HG03520 (cell line): ENCODE results near the gene BANP.
"Not testable (repeated sequence)": the region's sequence is repeated elsewhere in the genome, so short reads cannot be mapped to it uniquely, and the experiment has no call there.

Source experiments
- ATAC-seq: cut with Tn5 transposase; IDR thresholded peaks from one replicate; pipeline ENCODE4 v1.9.1; 2021; ENCODE audit warnings: mild to moderate bottlenecking, moderate library complexity; ENCODE audit not compliant: unreplicated experiment

The BANP gene

DNA sequence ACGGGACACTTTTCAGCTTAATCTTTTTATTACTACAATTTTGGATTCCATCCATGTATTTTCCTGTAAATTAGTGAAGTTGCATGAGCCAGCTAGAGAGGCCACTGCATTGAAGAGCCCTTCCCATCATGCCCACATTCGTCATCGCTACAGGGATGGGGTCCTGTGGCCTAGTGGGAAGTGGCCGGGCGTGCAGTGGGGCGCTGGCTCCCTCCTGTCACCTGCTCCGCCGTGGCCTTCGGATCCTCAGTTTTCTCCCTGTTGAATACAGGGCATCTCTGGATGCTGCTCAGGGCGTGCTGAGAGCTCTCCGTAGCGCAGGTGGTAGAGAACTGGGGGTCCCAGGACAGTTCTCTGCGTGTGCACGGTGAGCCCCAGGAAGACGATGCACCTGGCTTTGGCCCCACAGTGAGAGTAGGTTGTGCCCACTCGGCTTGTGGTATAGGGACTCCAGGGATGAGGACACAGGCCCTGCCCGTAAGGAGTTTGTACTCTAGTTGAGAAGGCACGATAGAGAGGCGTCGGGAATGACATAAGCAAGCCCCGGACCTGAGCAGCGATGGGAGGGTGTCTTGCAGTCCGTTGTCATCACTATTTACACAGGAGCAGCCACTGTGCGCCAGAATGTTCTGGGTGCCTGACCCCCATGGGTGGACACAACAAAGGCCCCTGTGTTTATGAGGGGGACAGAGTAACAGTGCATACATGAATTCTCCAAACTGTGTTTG lies 74.8 kb downstream of the BANP start:
- ATAC-seq = not testable (repeated sequence)

DNA sequence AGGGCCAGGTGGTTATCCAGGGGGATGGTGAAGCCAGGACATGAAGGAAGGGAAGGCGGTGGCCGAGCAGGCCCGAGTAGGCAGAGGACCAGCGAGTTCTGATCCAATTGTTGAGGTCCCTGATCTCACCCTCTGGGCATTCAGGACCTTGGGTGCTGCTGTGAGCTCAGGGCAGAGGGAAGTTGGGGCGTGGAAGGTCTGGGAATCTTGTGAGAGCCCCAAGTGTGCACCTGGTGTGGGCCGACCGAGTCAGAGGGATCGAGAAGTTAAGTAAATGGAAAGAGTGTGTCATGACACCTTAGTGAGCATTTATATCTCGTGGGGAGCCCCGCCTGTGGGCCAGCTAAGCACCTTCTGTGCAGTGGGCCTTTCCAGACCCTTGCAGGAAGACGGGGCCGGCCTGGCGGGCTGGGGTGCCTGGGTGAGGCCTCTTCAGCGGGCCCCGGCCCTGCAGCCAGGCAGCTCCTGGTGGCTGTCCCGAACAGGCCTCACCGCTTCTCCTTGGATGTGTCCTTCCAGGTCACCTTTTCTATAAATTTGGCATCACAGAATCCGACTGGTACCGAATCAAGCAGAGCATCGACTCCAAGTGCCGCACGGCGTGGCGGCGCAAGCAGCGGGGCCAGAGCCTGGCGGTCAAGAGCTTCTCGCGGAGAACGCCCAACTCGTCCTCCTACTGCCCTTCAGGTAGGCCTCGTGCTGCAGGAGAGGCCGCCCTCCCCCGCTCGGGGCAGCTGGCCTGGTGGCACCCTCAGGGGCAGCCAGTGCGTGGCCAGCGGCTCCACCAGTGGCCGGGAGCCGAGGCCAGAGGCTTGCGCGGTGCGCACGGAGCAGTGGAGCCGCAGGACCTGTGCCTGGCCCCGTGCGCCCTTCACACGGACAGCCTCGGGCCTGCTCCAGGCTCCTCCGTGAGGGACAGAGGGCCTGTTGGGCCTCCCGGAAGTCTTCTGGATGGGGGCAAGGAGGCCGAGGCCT lies 76.0 kb downstream of the BANP start:
- ATAC-seq = no peak

DNA sequence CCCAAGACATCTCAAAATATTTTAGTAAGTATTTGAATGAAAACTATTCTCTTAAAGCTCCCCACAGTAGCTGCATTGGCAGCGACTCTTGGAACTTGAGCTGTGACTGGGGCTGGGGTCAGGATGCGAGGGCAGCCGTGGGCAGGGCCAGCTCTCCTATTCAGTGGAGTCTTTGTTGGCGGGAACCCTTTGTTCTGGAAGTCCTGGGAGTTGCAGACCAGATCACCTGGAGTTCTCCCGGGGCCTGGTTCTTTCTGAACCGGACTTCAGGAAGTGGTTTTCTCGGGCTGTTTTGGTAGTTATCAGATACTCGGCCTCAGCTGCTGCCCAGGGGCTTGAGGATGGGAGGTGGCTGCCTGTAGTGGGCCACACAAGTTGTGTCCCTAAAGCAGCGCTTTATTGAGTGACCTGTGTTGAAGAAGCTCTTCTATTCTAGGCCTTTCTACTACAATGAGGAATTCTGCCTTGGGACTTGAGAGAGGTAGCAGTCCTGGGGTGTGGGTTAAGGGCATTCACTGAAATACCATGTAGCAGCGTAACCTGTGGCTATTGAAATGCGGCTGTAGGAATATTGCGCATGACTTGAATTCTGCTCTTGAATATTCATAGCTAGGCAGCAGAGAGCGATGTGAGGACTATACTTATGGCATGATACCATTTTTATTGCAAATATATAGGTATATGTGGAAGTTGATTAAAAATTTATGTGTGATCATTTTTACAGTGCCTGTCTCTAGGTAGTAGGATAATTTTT lies 77.1 kb downstream of the BANP start:
- not testable (repeated sequence) for ATAC-seq

DNA sequence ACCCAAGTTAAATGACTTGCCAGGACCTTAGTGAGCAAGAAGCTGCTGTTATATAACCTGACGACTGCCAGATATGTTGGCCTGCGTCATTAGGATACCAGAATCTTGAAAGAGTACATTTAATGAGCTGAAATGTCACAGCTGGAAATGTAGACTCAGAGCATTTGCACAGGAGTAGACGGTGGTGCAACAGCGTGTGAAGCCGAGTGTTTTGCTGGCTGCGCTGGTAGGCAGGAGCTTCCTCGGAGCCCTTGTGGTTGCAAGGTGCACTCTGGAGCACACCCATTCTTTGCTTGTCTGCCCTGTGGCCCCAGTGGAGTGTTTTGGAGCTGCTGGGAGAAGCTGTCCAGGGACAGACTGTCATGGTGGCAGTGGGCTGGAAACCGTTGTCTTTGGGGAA lies 79.3 kb downstream of the BANP start:
- no peak for ATAC-seq

DNA sequence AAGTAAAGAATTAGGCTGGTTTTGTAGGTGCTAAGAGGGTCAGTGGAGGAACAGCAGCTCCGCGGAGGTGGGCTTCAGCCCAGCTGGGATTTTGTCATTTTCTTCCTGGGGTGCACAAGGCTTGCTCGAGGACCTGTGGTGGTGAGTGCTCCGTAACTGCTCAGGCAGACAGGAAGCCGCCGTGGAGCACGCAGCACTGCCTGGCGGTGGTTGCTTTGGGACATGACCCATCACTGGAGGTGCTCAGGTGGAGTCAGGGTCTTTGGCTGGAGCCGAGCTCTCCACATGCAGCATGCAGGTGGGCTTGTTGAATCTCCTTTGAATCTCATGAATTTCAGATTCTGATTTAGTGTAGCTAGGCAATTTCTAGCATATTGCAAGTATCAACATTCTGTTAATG lies 79.7 kb downstream of the BANP start:
- ATAC-seq = not testable (repeated sequence)

DNA sequence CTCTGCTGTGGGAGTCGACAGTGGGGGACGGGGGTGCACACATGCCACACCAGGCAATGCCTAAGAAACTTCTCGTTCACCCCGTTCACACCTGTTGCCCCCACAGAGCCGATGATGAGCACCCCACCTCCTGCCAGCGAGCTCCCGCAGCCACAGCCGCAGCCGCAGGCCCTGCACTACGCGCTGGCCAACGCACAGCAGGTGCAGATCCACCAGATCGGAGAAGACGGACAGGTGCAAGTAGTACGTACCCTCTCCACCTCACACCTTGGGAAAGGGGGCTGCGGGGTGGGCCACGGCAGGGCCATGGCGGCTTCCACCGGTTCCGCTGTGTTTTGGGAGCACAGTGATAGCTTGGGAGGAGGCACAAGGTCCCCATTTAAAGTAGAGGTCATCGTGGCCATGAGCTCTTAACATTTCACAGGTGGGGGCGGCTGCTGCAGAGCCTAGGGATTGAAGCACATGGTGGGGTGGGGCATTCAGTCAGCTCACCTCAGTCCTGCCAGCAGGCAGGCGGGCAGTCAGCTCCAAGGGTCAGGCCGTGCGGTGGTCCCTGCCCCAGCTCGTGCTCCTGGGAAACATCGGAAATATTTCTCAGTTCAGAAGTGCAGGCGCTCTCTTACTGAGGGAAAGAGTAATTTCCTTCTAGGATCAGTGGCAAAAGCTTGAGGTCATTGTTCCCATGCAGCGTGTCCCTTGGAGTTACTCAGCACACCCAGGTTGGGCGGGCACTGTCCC lies 81.9 kb downstream of the BANP start:
- ATAC-seq = not testable (repeated sequence)

DNA sequence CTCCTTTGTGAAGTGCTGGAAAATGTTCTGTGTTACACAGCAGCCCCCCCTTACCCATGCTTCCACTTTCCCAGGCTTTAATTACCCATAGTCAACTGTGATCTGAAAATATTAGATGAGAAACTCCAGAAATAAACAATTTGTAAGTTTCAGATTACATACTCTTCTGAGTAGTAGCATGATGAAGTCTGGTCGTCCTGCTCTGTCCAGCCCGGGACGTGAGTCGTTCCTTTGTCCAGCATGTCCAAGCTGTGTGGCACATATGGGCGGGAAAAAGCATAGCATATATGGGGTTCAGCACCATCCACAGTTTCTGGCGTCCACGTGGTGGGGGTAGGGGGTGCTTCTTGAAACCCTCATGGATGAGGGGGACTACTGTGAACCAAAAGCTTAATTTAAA lies 83.5 kb downstream of the BANP start:
- no peak for ATAC-seq

DNA sequence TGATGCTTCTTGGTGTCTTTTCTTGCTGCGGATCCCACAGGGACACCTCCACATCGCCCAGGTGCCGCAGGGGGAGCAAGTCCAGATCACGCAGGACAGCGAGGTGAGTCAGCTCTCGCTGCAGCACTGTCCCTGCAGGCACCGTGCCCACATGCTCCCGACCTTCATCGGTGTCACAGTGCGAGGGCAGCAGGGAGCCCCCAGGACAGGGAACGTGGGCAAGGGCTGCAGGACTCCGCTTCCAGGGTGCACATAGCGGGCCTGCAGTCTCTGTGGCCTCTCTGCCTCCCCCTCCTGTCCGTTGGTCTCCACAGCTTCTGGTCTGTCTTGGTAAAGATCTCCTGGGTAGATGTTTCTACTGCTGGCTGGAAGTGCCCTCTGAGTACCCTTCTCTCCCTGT lies 84.1 kb downstream of the BANP start:
- ATAC-seq = no peak

DNA sequence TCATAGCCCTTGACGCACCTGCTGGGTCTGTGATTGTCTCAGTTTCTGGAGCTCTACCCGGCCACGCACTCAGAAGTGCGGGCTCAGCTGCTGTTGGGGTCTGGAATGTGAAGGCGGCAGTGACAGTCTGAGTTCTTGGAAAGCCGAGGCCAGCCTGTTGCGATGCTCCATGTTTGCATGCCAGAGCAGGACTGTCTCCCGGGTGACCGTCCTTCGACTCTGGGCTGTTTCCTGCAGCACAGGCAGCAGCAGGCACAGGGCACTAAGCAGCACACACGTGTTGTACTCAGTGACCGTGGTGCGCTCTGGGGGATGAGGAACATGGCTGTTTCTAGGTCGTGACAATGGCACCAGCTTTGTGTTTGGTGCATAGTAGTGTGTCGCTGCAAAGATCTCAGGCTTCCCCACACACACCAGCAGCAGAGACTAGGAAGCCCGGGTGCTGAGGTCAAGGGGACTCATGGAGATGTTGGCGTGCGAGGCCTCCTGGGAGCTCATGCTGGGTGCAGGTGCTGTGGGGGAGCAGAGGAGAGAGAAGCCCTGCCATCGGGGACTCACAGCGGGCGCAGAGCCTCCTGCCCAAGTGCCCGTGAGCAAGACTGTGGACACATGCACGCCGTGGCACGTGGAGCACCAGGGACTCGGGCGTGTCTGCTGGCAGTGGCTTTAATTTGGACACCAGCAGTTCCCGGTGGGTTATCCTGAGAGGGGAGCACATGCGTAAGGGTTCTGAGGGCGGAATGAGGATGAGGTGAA lies 84.8 kb downstream of the BANP start:
- not testable (repeated sequence) for ATAC-seq

DNA sequence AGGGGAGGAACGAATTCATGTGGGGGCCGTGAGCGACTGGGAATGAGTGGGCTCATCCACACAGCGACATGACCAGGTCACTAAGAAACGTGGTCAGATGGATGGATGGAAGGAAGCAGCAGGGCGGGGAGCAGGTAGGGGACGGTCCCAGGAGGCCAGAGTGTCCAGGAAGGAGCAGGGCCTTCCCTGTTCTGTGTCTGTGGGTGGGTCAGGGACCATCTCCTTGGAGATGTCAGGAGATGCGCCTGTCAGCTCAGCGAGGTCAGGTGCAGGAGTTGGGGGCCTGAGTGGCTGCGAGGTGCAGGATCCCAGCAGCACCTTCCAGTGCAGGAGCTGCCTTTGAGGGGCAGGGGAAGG lies 85.4 kb downstream of the BANP start:
- not testable (repeated sequence) for ATAC-seq

DNA sequence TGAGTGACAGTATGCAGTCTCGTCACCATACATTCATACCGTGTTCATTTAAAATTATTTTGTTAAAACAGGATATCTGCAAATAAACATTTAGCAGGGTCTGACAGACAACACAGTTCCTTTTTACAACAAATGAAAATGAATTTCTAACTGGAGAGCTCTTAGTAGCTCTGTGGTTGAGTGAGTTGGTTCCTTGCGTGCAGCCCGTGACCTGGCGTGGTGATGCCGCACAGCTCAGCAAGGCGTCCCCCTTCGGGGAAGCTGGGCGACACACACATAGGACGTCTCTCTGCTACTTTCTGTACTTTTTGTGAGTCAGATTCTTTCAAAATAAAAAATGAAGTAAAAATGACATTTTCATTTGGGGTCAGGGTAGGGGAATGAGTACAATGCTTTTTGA lies 86.1 kb downstream of the BANP start:
- not testable (repeated sequence) for ATAC-seq

DNA sequence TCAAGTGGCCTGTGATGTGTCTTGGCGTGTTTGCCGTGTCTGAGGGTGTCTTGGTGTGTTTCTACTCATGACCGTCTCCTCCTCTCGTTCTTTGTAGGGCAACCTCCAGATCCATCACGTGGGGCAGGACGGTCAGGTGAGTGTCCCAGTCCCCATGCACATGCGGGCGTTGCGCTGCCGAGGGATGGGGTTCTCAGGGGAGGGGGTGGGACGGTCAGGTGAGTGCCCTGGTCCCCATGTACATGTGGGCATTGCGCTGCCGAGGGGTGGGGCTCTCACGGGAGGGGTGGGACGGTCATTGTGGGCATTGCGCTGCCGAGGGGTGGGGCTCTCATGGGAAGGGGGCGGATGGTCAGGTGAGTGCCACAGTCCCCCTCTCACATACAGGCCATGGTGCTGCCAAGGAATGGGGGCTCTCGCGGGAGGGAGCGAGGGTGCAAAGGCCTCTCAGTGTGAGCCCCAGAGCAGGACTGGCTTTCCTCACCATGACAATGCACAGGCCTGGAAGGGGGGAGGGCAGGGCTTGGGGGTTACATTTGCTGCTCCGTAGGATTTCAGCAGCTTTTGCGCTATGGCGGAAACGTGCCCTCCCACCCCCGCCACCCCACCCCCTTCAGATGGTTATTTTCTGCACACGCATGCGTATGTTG lies 86.8 kb downstream of the BANP start:
- ATAC-seq = not testable (repeated sequence)

DNA sequence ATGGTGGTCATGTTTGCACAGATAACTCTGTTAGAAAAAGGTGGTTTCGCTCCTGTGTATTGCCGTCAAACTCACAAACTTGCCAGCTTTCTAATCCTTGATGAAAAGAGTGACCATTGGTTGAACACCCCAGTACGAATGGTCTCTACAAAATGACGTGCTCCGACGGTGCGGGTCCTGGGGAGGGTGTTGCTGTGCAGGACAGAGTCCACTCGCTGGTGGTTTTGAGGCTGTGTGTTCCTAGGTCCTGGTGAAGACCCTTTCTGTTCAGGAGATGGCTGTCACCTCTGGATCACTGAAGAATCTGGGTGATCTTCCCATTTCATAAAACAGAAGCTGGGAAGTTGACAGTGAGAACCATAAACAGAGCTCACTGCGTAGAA lies 87.3 kb downstream of the BANP start:
- not testable (repeated sequence) for ATAC-seq

DNA sequence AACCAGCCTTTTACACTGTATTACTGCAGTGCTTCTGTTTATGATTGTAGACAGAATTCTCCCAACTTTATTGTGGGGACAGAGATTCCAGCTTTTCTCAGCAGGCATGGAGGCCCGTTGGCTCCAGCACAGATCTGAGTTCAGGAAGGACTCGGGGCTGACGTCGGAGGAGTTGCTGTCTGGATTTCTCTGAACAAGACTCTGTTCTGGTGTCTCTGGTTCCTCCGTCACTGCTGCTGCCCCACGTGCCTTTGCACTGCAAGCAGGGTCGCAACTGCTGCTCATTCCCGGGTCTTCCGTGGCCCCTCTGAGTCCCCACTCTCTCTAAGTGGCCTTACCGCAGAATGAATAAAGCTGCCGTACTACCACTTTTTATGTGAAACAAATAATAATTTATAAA lies 88.4 kb downstream of the BANP start:
- ATAC-seq = no peak

DNA sequence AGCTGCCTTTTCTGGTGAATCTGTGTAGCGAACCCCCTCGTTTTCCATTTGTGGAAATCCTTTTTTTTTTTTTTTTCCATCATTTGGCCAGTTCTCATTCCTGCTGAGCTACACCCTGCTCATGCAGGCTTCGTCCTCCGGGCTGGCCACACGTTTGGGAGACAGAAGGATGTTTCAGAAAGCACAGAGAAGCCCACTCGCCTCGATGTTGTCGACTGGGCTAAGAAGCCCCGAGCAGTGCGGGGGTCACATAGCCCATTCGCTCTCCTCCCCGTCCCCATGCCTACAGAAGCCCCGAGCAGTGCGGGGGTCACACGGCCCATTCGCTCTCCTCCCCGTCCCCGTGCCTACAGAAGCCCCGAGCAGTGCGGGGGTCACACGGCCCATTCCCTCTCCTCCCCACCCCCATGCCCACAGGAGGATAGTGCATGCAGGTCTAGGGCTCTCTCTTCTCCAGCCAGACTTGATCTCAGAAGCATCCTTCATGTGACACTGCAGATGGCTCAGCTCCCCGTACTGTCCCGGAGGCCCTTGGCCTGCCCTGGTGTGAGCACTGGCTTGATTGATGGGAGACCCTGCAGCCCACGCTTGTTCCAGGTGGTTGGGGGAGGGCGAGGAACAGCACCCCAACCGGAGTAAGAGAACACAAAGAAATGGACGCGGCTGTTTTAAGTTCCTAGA lies 89.1 kb downstream of the BANP start:
- ATAC-seq = not testable (repeated sequence)

DNA sequence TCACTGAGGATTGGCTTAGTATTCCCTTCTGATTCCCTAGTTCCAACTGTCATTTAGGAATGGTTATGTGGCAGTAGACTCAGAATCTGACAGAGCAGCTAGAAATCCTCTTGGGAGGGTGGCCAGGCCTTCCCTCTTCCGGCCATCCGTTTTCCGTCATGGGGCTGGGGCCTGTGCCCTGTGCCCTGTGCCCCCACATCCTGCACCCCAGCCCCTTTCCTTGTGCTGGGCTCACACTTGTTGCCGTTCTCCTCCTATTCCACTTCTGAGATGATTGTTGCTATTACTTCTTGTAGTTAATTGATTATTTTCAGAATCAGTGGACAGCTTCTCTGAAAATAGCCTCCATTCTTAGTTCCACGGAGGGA lies 89.6 kb downstream of the BANP start:
- ATAC-seq = not testable (repeated sequence)

DNA sequence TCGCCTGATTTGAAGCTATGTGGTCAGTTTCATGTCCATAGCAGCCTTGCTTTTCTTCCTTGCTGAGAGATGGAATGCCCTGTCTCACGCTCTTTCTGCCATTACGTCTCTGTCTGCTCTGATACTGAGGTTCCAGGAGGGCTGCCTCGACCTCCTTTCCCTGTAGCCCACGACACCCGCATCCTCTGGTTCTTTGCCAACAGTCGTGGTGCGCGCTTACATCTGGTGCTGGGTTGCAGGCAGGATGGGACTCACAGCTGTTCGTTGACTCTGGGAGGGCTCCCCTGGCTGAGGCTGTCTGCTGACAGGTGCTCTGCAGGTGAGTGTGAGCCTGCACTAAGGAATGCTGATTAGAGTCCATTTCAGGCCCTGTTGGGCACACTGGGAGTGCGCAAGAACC lies 90.3 kb downstream of the BANP start:
- not testable (repeated sequence) for ATAC-seq

DNA sequence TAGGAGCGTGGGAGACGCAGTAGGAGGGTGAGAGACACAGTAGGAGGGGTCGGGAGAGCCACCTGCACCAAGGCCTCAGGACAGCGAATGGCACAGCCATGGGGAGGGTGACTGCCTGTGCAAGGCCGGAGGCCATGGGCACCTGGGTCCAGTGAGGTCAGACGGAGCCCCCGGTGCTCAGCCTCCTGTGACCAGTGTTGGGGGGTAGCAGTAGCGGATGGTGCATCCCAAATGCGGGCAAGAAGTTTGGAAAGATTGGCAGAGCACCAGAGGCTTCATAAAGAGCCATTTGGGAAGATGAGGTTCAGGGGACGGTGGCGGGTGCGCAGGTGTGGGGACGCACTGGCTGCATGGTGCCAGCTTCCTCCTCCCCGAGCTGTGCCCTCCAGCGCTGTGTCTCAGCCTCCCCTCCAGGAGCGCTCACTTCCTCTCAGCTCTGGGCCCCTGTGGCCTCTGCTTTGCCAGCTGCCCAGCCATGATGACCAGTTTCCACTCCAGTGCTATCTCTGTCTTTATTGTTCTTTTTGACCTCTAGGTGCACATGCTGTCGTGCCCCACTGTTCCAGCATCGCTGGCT lies 90.8 kb downstream of the BANP start:
- not testable (repeated sequence) for ATAC-seq
